ENCODE measurements around the gene CNOT9. TPM values are rescaled to one million over a fixed set of nuclear protein-coding genes. Genes with fewer than 3 reads are reported as not detected.

CNOT9 gene
- total and polyA plus RNA-seq, 4 donors, result 10.5 to 24.4 (median 14.8) TPM

DNA sequence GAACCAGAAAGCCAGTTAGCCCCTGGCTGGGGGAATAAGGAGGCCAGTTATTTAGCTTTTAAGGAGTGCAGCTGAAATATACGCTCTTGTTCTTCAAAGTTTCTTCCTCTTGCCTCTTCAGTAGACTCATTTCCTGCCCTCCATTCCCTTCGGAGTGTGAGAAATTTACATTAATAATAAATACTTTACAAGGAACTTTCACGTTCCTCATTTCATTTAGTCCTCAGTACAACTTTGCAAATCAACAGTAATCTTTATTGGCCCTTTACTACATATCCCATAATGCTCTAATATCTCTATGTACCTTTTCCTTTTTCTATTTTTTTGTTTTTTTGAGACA is 54.7 kb downstream of the CNOT9 start:
- Histone ChIP-seq H3K27me3 (ENCODE audit: control insufficient read depth in 4 of 4, insufficient read depth in 4 of 4, low read length in 3 of 4) (no peaks in the 10 kb centered on the region), H3K27ac (ENCODE audit: low read depth in 1 of 2, low read length in 2 of 2) (no peak overlapping the region), H3K36me3 (ENCODE audit: control insufficient read depth in 4 of 4, insufficient read depth in 3 of 4, low read depth in 1 of 4, low read length in 3 of 4) (no peaks in the 10 kb centered on the region), H3K4me3 (ENCODE audit: low read depth in 1 of 3, low read length in 3 of 3) (no peak overlapping the region), H3K9me3 (ENCODE audit: control insufficient read depth in 4 of 4, low read length in 3 of 4) (no peaks in the 10 kb centered on the region), H3K9ac (ENCODE audit: low read depth in 1 of 2, low read length in 2 of 2) (no peak overlapping the region), H3K4me1 (ENCODE audit: control insufficient read depth in 4 of 4, insufficient read depth in 4 of 4, low read length in 3 of 4) (no peaks in the 10 kb centered on the region)
- DNase-seq (ENCODE audit: low spot score), result no peak
- WGBS, result 71% methylated on average over 3 of the region's 3 CpGs
- TF ChIP-seq GABPA (IDR thresholded peaks at IDR 0.05 in 1 of 2, conservative IDR thresholded peaks at IDR 0.05 in 1 of 2), result no peak
- no peak for TF ChIP-seq FOXA1 (IDR thresholded peaks at IDR 0.05)
- TF ChIP-seq JUND (IDR thresholded peaks at IDR 0.05), result no peak
- no peak for TF ChIP-seq SP1 (IDR thresholded peaks at IDR 0.05)
- no peak for TF ChIP-seq HNF4A (conservative IDR thresholded peaks at IDR 0.05)
- no peak for TF ChIP-seq NR2F2 (IDR thresholded peaks at IDR 0.05)
- TF ChIP-seq, protein P1, sequence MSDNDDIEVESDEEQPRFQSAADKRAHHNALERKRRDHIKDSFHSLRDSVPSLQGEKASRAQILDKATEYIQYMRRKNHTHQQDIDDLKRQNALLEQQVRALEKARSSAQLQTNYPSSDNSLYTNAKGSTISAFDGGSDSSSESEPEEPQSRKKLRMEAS (IDR thresholded peaks at IDR 0.05), result no peak
- TF ChIP-seq, protein P2, sequence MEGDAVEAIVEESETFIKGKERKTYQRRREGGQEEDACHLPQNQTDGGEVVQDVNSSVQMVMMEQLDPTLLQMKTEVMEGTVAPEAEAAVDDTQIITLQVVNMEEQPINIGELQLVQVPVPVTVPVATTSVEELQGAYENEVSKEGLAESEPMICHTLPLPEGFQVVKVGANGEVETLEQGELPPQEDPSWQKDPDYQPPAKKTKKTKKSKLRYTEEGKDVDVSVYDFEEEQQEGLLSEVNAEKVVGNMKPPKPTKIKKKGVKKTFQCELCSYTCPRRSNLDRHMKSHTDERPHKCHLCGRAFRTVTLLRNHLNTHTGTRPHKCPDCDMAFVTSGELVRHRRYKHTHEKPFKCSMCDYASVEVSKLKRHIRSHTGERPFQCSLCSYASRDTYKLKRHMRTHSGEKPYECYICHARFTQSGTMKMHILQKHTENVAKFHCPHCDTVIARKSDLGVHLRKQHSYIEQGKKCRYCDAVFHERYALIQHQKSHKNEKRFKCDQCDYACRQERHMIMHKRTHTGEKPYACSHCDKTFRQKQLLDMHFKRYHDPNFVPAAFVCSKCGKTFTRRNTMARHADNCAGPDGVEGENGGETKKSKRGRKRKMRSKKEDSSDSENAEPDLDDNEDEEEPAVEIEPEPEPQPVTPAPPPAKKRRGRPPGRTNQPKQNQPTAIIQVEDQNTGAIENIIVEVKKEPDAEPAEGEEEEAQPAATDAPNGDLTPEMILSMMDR (IDR thresholded peaks at IDR 0.05; ENCODE audit: low read depth, low read length, missing input control), result no peak
- TF ChIP-seq HNF4G (IDR thresholded peaks at IDR 0.05), result no peak

DNA sequence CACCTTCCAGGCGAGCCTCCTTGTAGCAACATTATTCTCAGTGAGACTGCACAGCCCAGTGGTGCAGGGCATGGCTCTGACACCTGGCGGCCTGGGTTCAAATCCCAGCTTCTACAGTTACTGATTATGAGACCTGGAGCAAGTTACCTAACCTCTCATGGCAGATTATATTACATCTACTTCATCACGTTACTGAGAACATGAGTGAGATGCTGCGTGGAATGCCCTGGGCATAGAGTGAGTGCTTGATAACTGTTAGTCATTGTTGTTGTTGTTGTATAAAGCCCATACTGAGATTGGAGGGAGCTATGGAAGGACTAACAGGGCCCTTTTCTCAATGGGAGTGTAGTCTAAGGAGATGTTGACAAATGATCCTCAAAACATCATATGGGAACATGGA is 57.7 kb downstream of the CNOT9 start:
- no peaks in the 10 kb centered on the region for H3K36me3 ChIP-seq (ENCODE audit: control insufficient read depth in 4 of 4, insufficient read depth in 3 of 4, low read depth in 1 of 4, low read length in 3 of 4)
- no peak overlapping the region for H3K4me3 ChIP-seq (ENCODE audit: low read depth in 1 of 3, low read length in 3 of 3)
- no peak overlapping the region for H3K9ac ChIP-seq (ENCODE audit: low read depth in 1 of 2, low read length in 2 of 2)
- 91% methylated on average over 4 of the region's 4 CpGs for WGBS
- no peak overlapping the region for H3K27ac ChIP-seq (ENCODE audit: low read depth in 1 of 2, low read length in 2 of 2)
- no peaks in the 10 kb centered on the region for H3K9me3 ChIP-seq (ENCODE audit: control insufficient read depth in 4 of 4, low read length in 3 of 4)
- no peaks in the 10 kb centered on the region for H3K4me1 ChIP-seq (ENCODE audit: control insufficient read depth in 4 of 4, insufficient read depth in 4 of 4, low read length in 3 of 4)
- no peak for DNase-seq (ENCODE audit: low spot score)
- TF ChIP-seq, protein P3, sequence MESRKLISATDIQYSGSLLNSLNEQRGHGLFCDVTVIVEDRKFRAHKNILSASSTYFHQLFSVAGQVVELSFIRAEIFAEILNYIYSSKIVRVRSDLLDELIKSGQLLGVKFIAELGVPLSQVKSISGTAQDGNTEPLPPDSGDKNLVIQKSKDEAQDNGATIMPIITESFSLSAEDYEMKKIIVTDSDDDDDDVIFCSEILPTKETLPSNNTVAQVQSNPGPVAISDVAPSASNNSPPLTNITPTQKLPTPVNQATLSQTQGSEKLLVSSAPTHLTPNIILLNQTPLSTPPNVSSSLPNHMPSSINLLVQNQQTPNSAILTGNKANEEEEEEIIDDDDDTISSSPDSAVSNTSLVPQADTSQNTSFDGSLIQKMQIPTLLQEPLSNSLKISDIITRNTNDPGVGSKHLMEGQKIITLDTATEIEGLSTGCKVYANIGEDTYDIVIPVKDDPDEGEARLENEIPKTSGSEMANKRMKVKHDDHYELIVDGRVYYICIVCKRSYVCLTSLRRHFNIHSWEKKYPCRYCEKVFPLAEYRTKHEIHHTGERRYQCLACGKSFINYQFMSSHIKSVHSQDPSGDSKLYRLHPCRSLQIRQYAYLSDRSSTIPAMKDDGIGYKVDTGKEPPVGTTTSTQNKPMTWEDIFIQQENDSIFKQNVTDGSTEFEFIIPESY (IDR thresholded peaks at IDR 0.05), result no peak
- TF ChIP-seq, protein P4, sequence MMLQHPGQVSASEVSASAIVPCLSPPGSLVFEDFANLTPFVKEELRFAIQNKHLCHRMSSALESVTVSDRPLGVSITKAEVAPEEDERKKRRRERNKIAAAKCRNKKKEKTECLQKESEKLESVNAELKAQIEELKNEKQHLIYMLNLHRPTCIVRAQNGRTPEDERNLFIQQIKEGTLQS (IDR thresholded peaks at IDR 0.05), result no peak
- TF ChIP-seq YY1 (IDR thresholded peaks at IDR 0.05) (no peak), FOXA1 (IDR thresholded peaks at IDR 0.05) (no peak), GABPA (IDR thresholded peaks at IDR 0.05 in 1 of 2, conservative IDR thresholded peaks at IDR 0.05 in 1 of 2) (no peak), FOXA2 (IDR thresholded peaks at IDR 0.05) (no peak), NR2F2 (IDR thresholded peaks at IDR 0.05) (no peak), HNF4G (IDR thresholded peaks at IDR 0.05) (no peak)
- TF ChIP-seq, protein P5, sequence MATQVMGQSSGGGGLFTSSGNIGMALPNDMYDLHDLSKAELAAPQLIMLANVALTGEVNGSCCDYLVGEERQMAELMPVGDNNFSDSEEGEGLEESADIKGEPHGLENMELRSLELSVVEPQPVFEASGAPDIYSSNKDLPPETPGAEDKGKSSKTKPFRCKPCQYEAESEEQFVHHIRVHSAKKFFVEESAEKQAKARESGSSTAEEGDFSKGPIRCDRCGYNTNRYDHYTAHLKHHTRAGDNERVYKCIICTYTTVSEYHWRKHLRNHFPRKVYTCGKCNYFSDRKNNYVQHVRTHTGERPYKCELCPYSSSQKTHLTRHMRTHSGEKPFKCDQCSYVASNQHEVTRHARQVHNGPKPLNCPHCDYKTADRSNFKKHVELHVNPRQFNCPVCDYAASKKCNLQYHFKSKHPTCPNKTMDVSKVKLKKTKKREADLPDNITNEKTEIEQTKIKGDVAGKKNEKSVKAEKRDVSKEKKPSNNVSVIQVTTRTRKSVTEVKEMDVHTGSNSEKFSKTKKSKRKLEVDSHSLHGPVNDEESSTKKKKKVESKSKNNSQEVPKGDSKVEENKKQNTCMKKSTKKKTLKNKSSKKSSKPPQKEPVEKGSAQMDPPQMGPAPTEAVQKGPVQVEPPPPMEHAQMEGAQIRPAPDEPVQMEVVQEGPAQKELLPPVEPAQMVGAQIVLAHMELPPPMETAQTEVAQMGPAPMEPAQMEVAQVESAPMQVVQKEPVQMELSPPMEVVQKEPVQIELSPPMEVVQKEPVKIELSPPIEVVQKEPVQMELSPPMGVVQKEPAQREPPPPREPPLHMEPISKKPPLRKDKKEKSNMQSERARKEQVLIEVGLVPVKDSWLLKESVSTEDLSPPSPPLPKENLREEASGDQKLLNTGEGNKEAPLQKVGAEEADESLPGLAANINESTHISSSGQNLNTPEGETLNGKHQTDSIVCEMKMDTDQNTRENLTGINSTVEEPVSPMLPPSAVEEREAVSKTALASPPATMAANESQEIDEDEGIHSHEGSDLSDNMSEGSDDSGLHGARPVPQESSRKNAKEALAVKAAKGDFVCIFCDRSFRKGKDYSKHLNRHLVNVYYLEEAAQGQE (IDR thresholded peaks at IDR 0.05), result no peak
- no peaks in the 10 kb centered on the region for H3K27me3 ChIP-seq (ENCODE audit: control insufficient read depth in 4 of 4, insufficient read depth in 4 of 4, low read length in 3 of 4)
